Vagina (tissue), 2 donors: ENCODE data around the gene SHD.

Experiments
- CTCF ChIP-seq, 3 experiments: fragments of 450-650 bp in 2 of 3; fragments of 200-600 bp in 1 of 3; sonication (generic) in 1 of 3; IDR thresholded peaks; one replicate each; pipeline ENCODE4 v1.5.1; 2017 to 2019; ENCODE audit warnings: antibody characterized with exemption in 3 of 3, mild to moderate bottlenecking in 2 of 3, moderate library complexity in 2 of 3
- POLR2AphosphoS5 ChIP-seq, 2 donors: sonication (generic); formaldehyde crosslinking; IDR thresholded peaks; one replicate each; pipeline ENCODE4 v1.9.0; 2017; ENCODE audit warnings: antibody characterized with exemption in 2 of 2, mild to moderate bottlenecking in 2 of 2, low read depth in 1 of 2; ENCODE audit not compliant: insufficient read depth in 1 of 2

DNA sequence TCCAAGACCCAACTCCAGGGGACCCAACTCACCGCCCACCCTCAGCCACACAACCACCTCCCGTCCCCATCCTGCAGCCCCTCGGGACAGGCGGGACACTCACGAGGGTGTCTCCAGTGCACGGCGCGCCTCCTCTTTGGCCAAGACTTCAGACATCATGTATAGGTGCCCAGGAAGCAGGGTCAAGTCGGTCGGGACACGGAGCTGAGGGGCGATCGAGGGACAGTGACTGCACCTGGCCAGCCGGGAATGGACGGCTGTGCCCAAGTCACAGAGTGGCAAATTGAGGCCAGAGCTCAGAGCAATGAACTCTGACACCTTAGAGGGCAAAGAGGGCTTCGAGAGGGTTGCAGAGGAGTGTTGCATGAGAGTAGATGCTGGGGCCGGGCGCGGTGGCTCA lies 50.8 kb downstream of the SHD start:
- TF ChIP-seq CTCF (IDR thresholded peaks at IDR 0.05): no peak
- no peak for TF ChIP-seq POLR2AphosphoS5 (IDR thresholded peaks at IDR 0.05; ENCODE audit: insufficient read depth in 1 of 2, low read depth in 1 of 2)
